ENCODE results near the gene GMDS. TPM values are rescaled to one million over a fixed set of nuclear protein-coding genes. Genes with fewer than 3 reads are reported as not detected.

The GMDS gene
- total RNA-seq, 4 donors from 2014 or later = 3.4 to 7.2 (median 4.6) TPM

GRCh38 chr6:1995636-1996035 is 249.8 kb downstream of the GMDS start:
- no peaks in the 10 kb centered on the region for H3K4me1 ChIP-seq
- no peaks in the 10 kb centered on the region for H3K36me3 ChIP-seq
- peaks cover 0 to 2% (median 0%) of the 10 kb centered on the region in 3 donors for H3K9me3 ChIP-seq
- no peak overlapping the region for H3K4me3 ChIP-seq
- intact Hi-C loops (cut with DNase I; ENCODE audit: low total_unique reads) (no loop called here), in situ Hi-C loops (cut with MboI; ENCODE audit: low sequenced_read_pairs in 4 of 4) (no loop called here)
- ATAC-seq = no peak
- H3K27me3 ChIP-seq = no peaks in the 10 kb centered on the region
- no peak for DNase-seq
- H3K27ac ChIP-seq = no peak overlapping the region
- TF ChIP-seq CTCF (IDR thresholded peaks at IDR 0.05 in 4 of 5, conservative IDR thresholded peaks at IDR 0.05 in 1 of 5) (no peak), POLR2A (IDR thresholded peaks at IDR 0.05) (no peak)

- H3K4me1 ChIP-seq = no peaks in the 10 kb centered on the region
- TF ChIP-seq CTCF (IDR thresholded peaks at IDR 0.05 in 4 of 5, conservative IDR thresholded peaks at IDR 0.05 in 1 of 5) (no peak), POLR2A (IDR thresholded peaks at IDR 0.05) (no peak)
- no peaks in the 10 kb centered on the region for H3K36me3 ChIP-seq
- in situ Hi-C loops (cut with MboI; ENCODE audit: low sequenced_read_pairs in 4 of 4) (no loop called here), intact Hi-C loops (cut with DNase I; ENCODE audit: low total_unique reads) (no loop called here)
- DNase-seq = no peak
- no peak for ATAC-seq
- H3K27ac ChIP-seq = no peak overlapping the region
- no peaks in the 10 kb centered on the region for H3K27me3 ChIP-seq
- H3K9me3 ChIP-seq = no peaks in the 10 kb centered on the region
- H3K4me3 ChIP-seq = no peak overlapping the region
These were observed 252.4 kb downstream of the GMDS start for GRCh38 chr6:1993042-1993441.

GRCh38 chr6:1991332-1991878 is 254.0 kb downstream of the GMDS start:
- DNase-seq = no peak
- no peak for TF ChIP-seq CTCF (IDR thresholded peaks at IDR 0.05 in 4 of 5, conservative IDR thresholded peaks at IDR 0.05 in 1 of 5)
- no peak for TF ChIP-seq POLR2A (IDR thresholded peaks at IDR 0.05)
- Histone ChIP-seq H3K4me1 (no peaks in the 10 kb centered on the region), H3K36me3 (no peaks in the 10 kb centered on the region), H3K27ac (no peak overlapping the region), H3K4me3 (no peak overlapping the region), H3K9me3 (no peaks in the 10 kb centered on the region), H3K27me3 (no peaks in the 10 kb centered on the region)
- in situ Hi-C loops (cut with MboI; ENCODE audit: low sequenced_read_pairs in 4 of 4) = no loop called here
- intact Hi-C loops (cut with DNase I; ENCODE audit: low total_unique reads) = no loop called here
- ATAC-seq = no peak

- H3K4me1 ChIP-seq = no peaks in the 10 kb centered on the region
- in situ Hi-C loops (cut with MboI; ENCODE audit: low sequenced_read_pairs in 4 of 4) (no loop called here), intact Hi-C loops (cut with DNase I; ENCODE audit: low total_unique reads) (no loop called here)
- no peaks in the 10 kb centered on the region for H3K36me3 ChIP-seq
- ATAC-seq = no peak
- H3K4me3 ChIP-seq = no peak overlapping the region
- H3K9me3 ChIP-seq = no peaks in the 10 kb centered on the region
- H3K27ac ChIP-seq = no peak overlapping the region
- TF ChIP-seq POLR2A (IDR thresholded peaks at IDR 0.05) = no peak
- no peak for TF ChIP-seq CTCF (IDR thresholded peaks at IDR 0.05 in 4 of 5, conservative IDR thresholded peaks at IDR 0.05 in 1 of 5)
- no peaks in the 10 kb centered on the region for H3K27me3 ChIP-seq
- DNase-seq = no peak
These were observed 256.6 kb downstream of the GMDS start for GRCh38 chr6:1988843-1989242.

- Histone ChIP-seq H3K9me3 (no peaks in the 10 kb centered on the region), H3K4me1 (no peaks in the 10 kb centered on the region), H3K27ac (no peak overlapping the region), H3K27me3 (no peaks in the 10 kb centered on the region), H3K4me3 (no peak overlapping the region), H3K36me3 (no peaks in the 10 kb centered on the region)
- ATAC-seq = no peak
- no peak for DNase-seq
- in situ Hi-C loops (cut with MboI; ENCODE audit: low sequenced_read_pairs in 4 of 4) (no loop called here), intact Hi-C loops (cut with DNase I; ENCODE audit: low total_unique reads) (no loop called here)
- TF ChIP-seq POLR2A (IDR thresholded peaks at IDR 0.05) = no peak
- no peak for TF ChIP-seq CTCF (IDR thresholded peaks at IDR 0.05 in 4 of 5, conservative IDR thresholded peaks at IDR 0.05 in 1 of 5)
These were observed 257.8 kb downstream of the GMDS start for GRCh38 chr6:1987640-1988039.

Measured in gastrocnemius medialis (tissue), 4 donors.